ENCODE data around the gene COQ10A.
A peak's percentile ranks its signal among the peaks of the same experiment; 100 is the strongest.
"Not testable (repeated sequence)": the region's sequence is repeated elsewhere in the genome, so short reads cannot be mapped to it uniquely, and the experiment has no call there.

Gene COQ10A

DNA sequence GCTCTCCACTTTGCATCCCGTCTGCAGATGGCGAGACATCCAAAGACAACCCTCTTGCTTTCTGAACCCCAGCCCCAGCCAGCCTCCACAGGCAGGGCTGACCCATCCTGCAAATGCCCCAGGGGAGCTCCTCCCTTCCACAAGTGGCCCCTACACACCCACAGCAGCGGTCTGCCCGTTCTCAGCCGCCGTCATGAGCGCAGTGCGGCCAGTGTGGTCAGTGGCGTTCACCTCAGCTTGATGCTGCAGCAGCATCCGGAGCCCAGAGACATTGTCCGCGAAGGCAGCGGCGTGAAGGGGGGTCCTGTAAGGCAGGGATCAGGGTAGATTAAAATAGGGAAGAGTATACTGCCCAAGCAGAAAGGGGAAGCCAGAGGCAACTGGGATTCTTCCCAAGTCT lies 22.2 kb upstream of the COQ10A start:
- DNase-seq = no peak

DNA sequence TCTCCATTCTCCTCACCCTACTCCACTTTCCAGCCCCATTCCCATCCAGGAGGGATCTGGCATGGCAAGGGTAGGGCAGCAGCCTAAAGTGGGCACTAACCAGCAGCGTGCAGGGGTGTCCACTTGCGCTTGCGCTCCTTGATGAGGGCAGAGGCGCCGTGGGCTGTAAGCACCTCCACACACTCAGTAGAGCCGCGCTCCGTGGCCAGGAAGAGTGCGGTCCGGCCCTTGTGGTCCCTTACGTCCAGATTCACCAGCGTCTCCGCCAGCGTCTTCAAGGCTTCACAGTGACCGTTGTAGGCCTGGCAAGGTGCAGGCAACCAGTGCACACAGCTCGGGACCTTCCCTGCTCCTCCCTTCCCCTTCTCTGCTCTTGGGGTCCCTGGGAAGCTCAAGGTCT lies 18.8 kb upstream of the COQ10A start:
- DNase-seq = no peak

DNA sequence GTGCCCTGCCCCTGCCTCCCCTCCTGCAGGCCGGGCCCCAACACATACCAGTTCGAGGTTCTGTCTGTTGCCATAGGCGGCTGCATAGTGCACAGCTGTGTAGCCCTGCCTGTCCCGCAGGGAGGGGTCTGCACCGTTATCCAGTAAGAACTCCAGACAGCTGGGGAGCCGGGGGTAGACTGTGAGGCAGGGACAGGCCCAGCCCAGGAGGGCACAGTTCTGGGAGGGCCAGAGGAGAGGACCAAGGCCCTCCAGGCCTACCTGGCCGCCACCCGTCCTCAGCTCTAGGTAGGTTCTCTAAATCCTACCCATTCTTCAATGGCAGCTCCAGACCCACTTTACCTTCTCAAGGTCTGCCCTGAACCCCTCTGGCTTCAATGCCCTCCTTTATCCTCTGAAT lies 18.0 kb upstream of the COQ10A start:
- DNase-seq = no peak

GRCh38 chr12:56252649-56253048 lies 14.1 kb upstream of the COQ10A start:
- no peak for DNase-seq

DNA sequence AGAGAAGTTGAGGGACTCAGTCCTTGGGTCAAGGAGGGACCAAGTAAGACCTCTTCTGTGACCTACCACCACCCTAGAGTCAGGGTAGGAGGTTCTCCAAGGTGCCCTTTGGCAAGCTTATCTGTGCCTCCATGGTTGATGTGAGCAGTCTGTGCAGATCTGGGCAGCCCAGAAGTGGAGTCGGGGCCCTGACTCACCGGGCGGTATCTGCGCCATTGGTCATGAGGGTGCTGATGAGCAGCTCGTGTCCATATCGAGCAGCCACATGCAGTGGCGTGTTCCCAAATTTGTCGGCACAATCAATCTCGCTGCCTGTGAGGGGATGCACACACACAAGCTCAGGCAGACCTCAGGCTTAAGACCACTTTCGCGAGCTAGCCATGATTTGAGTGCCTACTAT lies 13.7 kb upstream of the COQ10A start:
- no peak for DNase-seq

DNA sequence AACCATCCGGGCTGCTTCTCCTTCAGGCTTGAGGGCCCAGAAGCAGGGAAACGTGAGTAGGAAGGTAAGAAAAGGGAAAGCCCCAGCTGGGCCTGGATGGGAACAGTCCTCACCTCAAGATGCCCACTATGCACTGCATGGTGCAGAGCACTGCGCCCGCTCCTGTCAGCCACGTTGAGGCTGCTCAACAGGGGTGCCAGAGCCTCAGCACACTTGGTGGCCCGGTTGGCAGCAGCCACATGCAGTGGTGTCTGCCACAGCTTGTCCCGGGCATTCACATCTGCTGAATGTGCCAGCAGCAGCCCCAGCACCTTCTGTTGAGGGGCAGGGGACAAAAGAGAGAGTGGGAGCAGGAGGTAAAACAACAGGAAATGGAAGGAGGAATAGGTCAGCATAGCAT lies 11.1 kb upstream of the COQ10A start:
- DNase-seq = no peak

DNA sequence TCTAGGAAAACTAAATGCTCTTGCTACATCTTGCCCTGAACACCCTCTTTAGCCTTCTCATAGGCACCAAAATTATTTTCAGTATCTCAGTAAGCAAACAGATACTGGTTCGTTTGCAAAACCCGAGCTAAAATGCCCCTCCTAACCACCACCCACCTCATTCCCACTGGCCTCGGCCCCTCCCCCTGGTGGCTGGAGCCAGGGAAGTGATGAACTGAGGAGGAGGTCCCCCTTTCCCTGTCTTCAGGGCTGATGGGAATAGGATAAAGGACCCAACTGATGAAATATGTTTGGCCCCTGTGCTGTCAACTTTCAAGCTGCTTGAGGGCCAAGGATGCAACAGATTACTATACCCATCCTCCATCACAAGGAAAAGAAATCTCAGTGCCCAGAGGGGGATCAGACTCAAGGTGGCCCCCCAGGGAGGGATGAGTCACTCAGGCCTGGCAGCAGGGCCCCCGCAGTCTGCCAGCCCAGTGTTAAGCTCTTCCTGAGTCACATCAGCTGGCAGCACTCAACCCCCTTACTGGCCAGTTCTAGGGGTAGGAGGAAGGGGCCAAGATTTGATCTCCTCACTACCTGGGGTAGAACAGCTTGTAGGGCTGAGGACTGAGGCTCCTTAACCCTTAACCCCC lies 10.3 kb upstream of the COQ10A start:
- no peak for DNase-seq

DNA sequence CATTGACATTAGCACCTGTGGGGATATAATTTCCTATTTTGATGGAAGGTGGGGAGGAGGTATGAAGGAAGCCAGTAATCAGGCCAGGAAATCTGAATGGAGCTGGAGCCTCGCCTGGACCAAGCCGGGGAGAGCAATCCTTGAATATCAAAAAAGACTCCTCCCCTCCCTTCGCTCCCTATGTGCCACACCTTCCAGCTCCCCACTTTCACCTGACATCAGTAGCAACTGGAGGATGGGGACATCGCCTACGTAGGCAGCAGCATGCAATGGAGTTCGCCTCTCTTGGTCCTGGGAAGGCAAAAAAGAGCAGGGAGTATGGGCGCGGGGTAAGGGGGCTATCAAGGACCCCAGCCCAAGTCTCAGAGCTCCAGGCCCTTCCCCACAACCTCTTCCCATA lies 9.7 kb upstream of the COQ10A start:
- DNase-seq = no peak

GRCh38 chr12:56257491-56258067 lies 9.2 kb upstream of the COQ10A start:
- no peak for DNase-seq

GRCh38 chr12:56258068-56258819 lies 8.5 kb upstream of the COQ10A start, which contains the start of gene ANKRD52:
ANKRD52 (minus strand) TSS chr12:56258384; CDS start chr12:56258269, 115 bp downstream.
- DNase-seq = peak; percentile 61 to 73 (median 68)

DNA sequence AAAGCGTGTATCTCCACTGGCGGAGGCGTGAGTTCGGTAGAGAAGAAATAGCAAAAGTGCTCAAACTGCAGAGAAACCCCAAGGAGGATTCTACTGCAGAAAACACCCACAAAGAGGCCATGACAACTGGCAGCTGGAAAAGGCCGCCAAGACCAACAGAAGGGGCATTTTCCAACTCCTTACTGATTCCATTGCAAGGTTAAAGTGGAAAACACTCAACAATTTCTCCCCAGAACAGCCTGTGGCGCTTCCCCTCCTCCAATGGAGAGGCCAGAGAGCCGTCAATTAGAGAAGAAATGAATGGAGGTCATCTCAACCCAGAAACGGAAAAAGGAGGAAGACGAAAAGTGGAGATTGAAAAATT lies 7.9 kb upstream of the COQ10A start:
- no peak for DNase-seq

- no peak for DNase-seq
Observed at GRCh38 chr12:56260380-56260779, 6.4 kb upstream of the COQ10A start.

DNA sequence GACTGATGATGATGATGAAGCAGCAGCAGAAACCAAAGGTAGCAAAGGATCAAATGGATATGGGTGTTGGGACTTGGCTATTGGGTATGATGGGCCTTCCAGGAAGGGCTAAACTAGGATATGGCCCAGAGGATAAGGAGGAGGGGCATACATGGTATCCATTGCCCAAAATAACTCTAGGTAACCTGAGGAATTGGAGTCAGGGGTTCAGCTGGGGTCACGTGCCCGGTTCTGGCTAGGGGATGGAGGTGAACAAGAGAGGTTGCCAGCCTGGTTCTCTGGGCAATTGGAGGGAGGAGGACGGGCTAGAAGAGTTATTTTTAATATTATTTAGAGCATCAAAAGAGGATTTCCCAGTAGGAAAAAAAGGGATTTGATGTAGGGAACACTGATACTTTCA lies 5.8 kb upstream of the COQ10A start:
- DNase-seq = no peak

DNA sequence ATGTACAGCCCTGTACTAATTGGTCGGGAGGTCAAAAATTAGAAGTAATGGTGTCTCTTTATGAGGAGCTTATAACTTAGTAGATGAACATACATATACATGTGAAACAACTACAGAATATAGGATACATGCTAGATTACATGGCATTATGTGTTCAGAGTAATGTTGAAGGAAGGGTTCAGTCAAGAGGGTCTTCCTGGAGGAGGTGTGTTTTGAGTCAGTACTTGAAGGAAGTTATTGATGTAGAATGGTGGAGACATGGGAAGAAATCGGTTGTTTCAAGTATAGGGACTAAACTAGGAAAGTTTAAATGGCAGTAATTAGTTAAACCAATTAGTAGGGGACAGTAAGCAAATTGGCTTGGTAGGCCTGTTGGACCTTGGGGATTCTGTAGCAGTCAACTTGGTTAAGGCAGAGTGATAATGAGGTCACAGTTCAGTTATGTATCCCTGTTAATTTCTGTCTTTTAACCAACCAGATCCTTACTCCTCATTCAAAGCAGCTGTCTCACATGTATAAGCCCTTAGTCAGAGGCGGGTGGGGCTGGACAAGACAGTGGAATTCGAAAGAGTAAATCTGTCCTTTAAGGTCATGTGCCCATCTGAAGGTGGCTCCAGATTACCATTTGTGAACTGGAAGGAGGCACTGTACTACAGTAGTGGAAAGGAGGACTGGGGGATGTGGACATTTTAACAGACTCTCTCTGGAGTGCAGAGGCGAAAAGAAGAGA lies 5.1 kb upstream of the COQ10A start:
- no peak for DNase-seq

DNA sequence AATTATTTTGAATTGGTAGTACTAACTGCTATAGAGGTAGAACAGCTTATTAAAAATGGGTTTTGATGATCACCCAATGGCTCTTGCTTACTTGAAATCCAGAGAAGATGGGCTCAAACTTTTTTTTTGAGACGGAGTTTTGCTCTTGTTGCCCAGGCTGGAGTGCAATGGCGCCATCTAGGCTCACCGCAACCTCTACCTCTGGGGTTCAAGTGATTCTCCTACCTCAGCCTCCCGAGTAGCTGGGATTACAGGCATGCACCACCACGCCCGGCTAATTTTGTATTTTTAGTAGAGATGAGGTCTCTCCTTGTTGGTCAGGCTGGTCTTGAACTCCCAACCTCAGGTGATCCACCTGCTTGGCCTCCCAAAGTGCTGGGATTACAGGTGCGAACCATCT lies 3.8 kb upstream of the COQ10A start:
- not testable (repeated sequence) for DNase-seq

DNA sequence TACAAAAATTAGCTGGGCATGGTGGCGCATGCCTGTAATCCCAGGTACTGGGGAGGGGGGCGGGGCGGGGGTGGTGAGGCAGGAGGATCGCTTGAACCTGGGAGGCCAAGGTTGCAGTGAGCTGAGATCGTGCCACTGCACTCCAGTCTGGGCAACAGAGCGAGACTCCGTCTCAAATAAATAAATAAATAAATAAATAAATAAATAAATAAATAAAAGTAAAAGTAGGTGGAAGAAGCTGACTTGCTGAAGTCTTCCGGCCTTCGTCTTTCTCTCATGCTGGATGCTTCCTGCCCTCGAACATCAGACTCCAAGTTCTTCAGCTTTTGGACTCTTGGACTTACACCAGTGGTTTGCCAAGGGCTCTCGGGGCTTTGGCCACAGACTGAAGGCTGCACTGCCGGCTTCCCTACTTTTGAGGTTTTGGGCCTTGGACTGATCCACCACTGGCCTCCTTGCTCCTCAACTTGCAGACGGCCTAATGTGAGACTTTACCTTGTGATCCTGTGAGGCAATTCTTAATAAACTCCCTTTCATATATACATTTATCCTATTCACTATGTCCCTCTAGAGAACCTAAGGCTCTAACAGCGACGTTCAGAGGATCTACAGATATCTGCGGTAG lies 562 bp upstream of the COQ10A start:
- DNase-seq = not testable (repeated sequence)

DNA sequence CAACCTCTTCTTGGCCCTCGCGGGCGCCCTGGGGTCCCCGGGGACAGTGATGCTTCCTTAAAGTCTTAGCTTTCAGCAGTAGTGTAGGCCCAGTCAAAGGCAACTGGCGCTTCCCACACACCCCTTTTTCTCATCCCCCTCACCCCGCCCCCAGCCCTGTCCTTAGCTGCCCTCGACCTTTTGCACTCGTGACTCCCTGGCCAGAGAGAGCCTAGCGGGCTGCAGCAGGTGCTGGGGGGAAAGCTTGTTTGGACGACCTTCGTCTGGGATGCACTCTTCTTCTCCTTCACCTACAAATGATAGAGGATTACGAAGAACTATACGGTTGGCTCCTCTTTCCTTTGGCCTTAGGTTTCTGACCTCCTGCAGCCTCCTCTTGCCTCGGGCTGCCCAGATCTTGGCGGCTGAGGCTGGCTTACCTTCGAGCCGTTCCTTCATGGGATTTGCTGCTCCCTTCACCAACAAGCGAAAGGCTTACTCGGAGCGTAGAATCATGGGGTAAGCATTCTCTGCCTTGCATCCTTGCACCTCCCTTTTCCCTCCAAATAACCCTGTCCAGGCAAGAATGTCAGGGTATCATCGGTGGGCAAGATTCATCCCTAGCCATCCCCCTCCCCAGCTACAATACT lies 815 bp downstream of the COQ10A start:
- no peak for DNase-seq

GRCh38 chr12:56271031-56271430 lies 4.3 kb downstream of the COQ10A start:
- no peak for DNase-seq

DNA sequence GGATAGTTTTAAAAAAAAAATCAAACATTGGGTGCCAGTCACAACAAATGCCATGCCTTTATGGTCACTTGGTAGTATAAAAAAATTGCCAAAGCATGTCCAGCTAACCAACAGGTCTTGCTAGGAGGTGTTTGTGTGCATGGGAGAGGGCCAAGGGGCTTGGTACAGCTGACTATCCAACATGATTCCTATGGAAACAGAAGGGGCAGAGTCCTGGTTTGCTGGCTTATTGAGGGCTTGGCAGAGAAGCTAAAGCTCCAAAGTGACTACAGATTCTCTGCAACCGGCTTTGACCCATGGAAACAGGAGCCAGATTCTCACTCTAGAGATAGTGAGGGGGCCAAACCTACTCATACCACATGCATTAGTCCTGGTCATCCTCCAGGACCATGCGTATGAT lies 5.7 kb downstream of the COQ10A start:
- not testable (repeated sequence) for DNase-seq

GRCh38 chr12:56274299-56274698 lies 7.6 kb downstream of the COQ10A start:
- no peak for DNase-seq

DNA sequence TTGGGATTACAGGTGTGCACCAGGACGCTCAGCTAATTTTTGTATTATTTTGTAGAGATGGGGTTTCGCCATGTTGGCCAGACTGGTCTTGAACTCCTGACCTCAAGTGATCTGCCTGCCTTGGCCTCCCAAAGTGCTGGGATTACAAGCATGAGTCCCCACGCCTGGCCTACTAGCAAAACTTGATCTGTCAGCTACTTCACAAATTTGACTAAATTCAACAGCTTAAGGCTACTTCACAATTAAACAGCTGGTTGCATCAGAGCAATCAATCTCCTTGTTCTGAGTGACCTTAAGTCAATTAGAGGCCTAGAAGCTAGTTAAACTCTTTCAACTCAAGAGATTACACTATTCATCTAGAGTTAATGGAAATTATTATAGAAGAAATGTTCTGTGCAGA lies 12.2 kb downstream of the COQ10A start:
- no peak for DNase-seq

DNA sequence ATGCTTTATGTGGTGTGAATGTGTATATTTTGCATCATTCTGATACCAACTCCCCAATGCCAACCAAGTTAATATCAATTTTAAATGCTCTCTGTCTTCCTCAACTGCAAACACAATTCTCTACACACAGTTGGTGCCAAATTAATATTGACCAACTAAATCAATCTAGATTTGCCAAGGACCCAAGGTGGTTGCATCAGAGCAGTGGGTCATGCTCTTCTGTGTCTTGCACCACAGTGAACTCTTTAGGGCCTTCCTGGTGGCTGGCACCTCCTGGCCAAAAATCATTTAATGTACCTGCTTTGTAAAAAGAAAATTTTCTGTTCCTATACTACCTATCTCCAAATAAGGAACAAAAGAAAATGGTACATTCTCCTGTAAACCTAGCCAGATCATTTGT lies 14.1 kb downstream of the COQ10A start:
- no peak for DNase-seq

DNA sequence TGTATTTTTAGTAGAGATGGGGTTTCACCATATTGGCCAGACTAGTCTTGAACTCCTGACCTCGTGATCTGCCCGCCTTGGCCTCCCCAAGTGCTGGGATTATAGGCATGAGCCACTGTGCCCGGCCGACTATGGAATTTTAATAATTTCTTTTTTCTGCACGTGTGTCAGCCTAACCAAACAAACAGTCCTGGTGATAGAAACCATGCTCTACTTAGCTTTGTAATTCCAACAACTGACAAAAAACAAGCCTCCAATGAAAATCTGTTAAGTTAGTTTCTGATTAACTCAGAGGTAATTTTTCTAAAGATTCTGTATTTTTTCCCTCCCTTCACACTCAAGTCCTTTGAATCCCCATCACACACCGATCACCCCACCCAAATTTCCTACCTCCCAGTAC lies 15.3 kb downstream of the COQ10A start:
- DNase-seq = no peak

Data from activated CD4-positive, CD25-positive, alpha-beta regulatory T cell (primary cell).